HCT116 (cell line): ENCODE measurements around the gene FLNB. TPM values are rescaled to one million over a fixed set of nuclear protein-coding genes. Genes with fewer than 3 reads are reported as not detected.

Experiments
- ATAC-seq: fragments of 200-7000 bp; cut with Tn5 transposase; 2 replicates; pipeline ENCODE4 v1.9.1; 2020; ENCODE audit warnings: mild to moderate bottlenecking, moderate library complexity
- BruUV-seq: library from RNA; stranded (reverse); fragments of 400-500 nt; replicated peaks from 2 replicates; lab custom pipeline; 2021; lab: Mats Ljungman, UMichigan
- CTCF ChIA-PET: fragments of 300-600 bp; sonication (Branson Sonifier 250); formaldehyde crosslinking; loops from one replicate; lab custom pipeline; 2021; ENCODE audit warnings: antibody characterized with exemption; lab: Charles Lee
- POLR2A ChIA-PET: fragments of 300-600, 350-600 bp; sonication (Branson Sonifier 250); formaldehyde crosslinking; loops from one replicate; lab custom pipeline; 2021; ENCODE audit warnings: antibody characterized with exemption; lab: Charles Lee
- RAD21 ChIA-PET, 2 experiments: fragments of 300-600 bp; sonication (Branson Sonifier 250); formaldehyde crosslinking; loops; one replicate each; lab custom pipeline; 2023; ENCODE audit warnings: low total read pairs in 2 of 2; ENCODE audit not compliant: uncharacterized antibody in 2 of 2, unreplicated experiment in 2 of 2, low non-redundant PET in 1 of 2; lab: Charles Lee
- DNase-seq: peaks from one replicate; pipeline ENCODE4 v3.0.0-alpha.2; 2010; ENCODE audit warnings: low read depth, low spot score
- H2AFZ ChIP-seq: fragments of 200-600 bp; shearing (Covaris generic), sonication (generic); 2 replicates; pipeline ENCODE4 v1.6.1; 2017; ENCODE audit warnings: low read depth, mixed run types, mixed read lengths, antibody characterized with exemption, low read length; ENCODE audit not compliant: poor library complexity, severe bottlenecking
- H3K27ac ChIP-seq: 2 replicates; pipeline ENCODE4 v1.5.1; 2012; ENCODE audit warnings: low read depth, low read length
- H3K27me3 ChIP-seq: fragments of 200-600 bp; sonication (generic); 2 replicates; pipeline ENCODE4 v1.6.1; 2016; ENCODE audit warnings: mixed run types, low read length, mixed read lengths; ENCODE audit not compliant: insufficient read depth
- H3K36me3 ChIP-seq, 2 experiments: fragments of 200-500 bp in 1 of 2; fragments of 200-600 bp in 1 of 2; sonication (Bioruptor generic) in 1 of 2; sonication (generic) in 1 of 2; 2 replicates each; pipeline versions ENCODE4 v1.5.1 to v1.6.1; 2014 to 2016; ENCODE audit warnings: low read length in 2 of 2, inconsistent platforms in 1 of 2, mixed read lengths in 1 of 2, mixed run types in 1 of 2; ENCODE audit not compliant: insufficient read depth in 2 of 2, control insufficient read depth in 1 of 2
- H3K4me1 ChIP-seq, 2 experiments: fragments of 200-600 bp in 1 of 2; sonication (generic) in 1 of 2; 2 replicates each; pipeline versions ENCODE4 v1.5.1 to v1.6.1; 2012 to 2017; ENCODE audit warnings: low read length in 2 of 2, inconsistent platforms in 1 of 2, mild to moderate bottlenecking in 1 of 2, mixed read lengths in 1 of 2, mixed run types in 1 of 2, moderate library complexity in 1 of 2; ENCODE audit not compliant: insufficient read depth in 2 of 2, control insufficient read depth in 1 of 2
- H3K4me2 ChIP-seq: fragments of 200-600 bp; sonication (generic); 2 replicates; pipeline ENCODE4 v1.6.1; 2017; ENCODE audit warnings: mixed run types, low read length, mixed read lengths
- H3K4me3 ChIP-seq, 2 experiments: fragments of 200-600 bp in 1 of 2; sonication (generic) in 1 of 2; replicated peaks in 1 of 2; 2 replicates each; pipeline ENCODE4 v1.5.1; 2011 to 2016; ENCODE audit warnings: low read length in 2 of 2, control low read depth in 1 of 2, low read depth in 1 of 2, mild to moderate bottlenecking in 1 of 2, mixed read lengths in 1 of 2, mixed run types in 1 of 2
- H3K79me2 ChIP-seq: fragments of 200-600 bp; sonication (generic); 2 replicates; pipeline ENCODE4 v1.6.1; 2017; ENCODE audit warnings: mild to moderate bottlenecking, mixed run types, low read length, moderate library complexity, mixed read lengths; ENCODE audit not compliant: insufficient read depth
- H3K9ac ChIP-seq: fragments of 200-600 bp; sonication (generic); 2 replicates; pipeline ENCODE4 v1.6.1; 2016; ENCODE audit warnings: low read length, mixed read lengths
- H3K9me2 ChIP-seq: fragments of 200-600 bp; sonication (generic), shearing (Covaris generic); 2 replicates; pipeline ENCODE4 v1.6.1; 2017; ENCODE audit warnings: mixed run types, mild to moderate bottlenecking, moderate library complexity; ENCODE audit not compliant: insufficient read depth
- H3K9me3 ChIP-seq, 2 experiments: fragments of 200-500 bp in 1 of 2; fragments of 200-600 bp in 1 of 2; sonication (Bioruptor generic) in 1 of 2; sonication (generic) in 1 of 2; 2 replicates each; pipeline ENCODE4 v1.6.1; 2014 to 2017; ENCODE audit warnings: low read length in 2 of 2, mixed read lengths in 2 of 2, inconsistent platforms in 1 of 2, low read depth in 1 of 2, mild to moderate bottlenecking in 1 of 2, mixed run types in 1 of 2, moderate library complexity in 1 of 2; ENCODE audit not compliant: control insufficient read depth in 1 of 2, insufficient read depth in 1 of 2
- H4K20me1 ChIP-seq: fragments of 200-600 bp; sonication (generic), shearing (Covaris generic); 2 replicates; pipeline ENCODE4 v1.6.1; 2017; ENCODE audit warnings: mixed run types, mild to moderate bottlenecking, moderate library complexity; ENCODE audit not compliant: insufficient read depth
- ATF3 ChIP-seq: IDR thresholded peaks from 2 replicates; pipeline ENCODE4 v1.6.1; 2012
- CBX3 ChIP-seq: IDR thresholded peaks from 2 replicates; pipeline ENCODE4 v1.6.1; 2012; ENCODE audit warnings: low read depth
- CEBPB ChIP-seq: IDR thresholded peaks from 2 replicates; pipeline ENCODE4 v1.6.1; 2012; ENCODE audit warnings: low read depth
- EZH2phosphoT487 ChIP-seq: fragments of 200-600 bp; IDR thresholded peaks from 2 replicates; pipeline ENCODE4 v1.6.1; 2018; ENCODE audit warnings: antibody characterized with exemption, borderline replicate concordance
- FOSL1 ChIP-seq: IDR thresholded peaks from 2 replicates; pipeline ENCODE4 v1.6.1; 2012; ENCODE audit warnings: low read depth
- JUND ChIP-seq: IDR thresholded peaks from 2 replicates; pipeline ENCODE4 v1.6.1; 2012
- POLR2A ChIP-seq: IDR thresholded peaks from 2 replicates; pipeline ENCODE4 v1.7.0; 2011; ENCODE audit warnings: borderline replicate concordance; ENCODE audit not compliant: insufficient read depth, insufficient read length; ENCODE audit errors: extremely low read depth
- POLR2AphosphoS5 ChIP-seq: IDR thresholded peaks from 2 replicates; pipeline ENCODE4 v1.6.1; 2011; ENCODE audit warnings: mild to moderate bottlenecking, low read depth, low read length, moderate library complexity
- RAD21 ChIP-seq: IDR thresholded peaks from 2 replicates; pipeline ENCODE4 v1.6.1; 2012; ENCODE audit warnings: low read depth, mild to moderate bottlenecking
- REST ChIP-seq: IDR thresholded peaks from 2 replicates; pipeline ENCODE4 v1.6.1; 2012; ENCODE audit warnings: low read depth
- SIN3A ChIP-seq: IDR thresholded peaks from 2 replicates; pipeline ENCODE4 v1.6.1; 2012; ENCODE audit warnings: low read depth
- SRF ChIP-seq: IDR thresholded peaks from 2 replicates; pipeline ENCODE4 v1.6.1; 2012; ENCODE audit warnings: low read depth
- TCF7L2 ChIP-seq: IDR thresholded peaks from 2 replicates; pipeline ENCODE4 v1.7.0; 2011; ENCODE audit warnings: borderline replicate concordance, inconsistent platforms; ENCODE audit not compliant: insufficient read depth, insufficient read length; ENCODE audit errors: extremely low read depth
- YY1 ChIP-seq: IDR thresholded peaks from 2 replicates; pipeline ENCODE4 v1.6.1; 2011; ENCODE audit warnings: low read length, low read depth, moderate library complexity, mild to moderate bottlenecking; ENCODE audit not compliant: insufficient replicate concordance; ENCODE audit errors: extremely low read depth
- ZBTB33 ChIP-seq: IDR thresholded peaks from 2 replicates; pipeline ENCODE4 v1.6.1; 2011; ENCODE audit warnings: mild to moderate bottlenecking, low read length, moderate library complexity; ENCODE audit not compliant: insufficient replicate concordance; ENCODE audit errors: extremely low read depth
- ZNF274 ChIP-seq: fragments of 200-500 bp; sonication (Bioruptor generic); IDR thresholded peaks from 2 replicates; pipeline ENCODE4 v1.6.1; 2014; ENCODE audit warnings: mild to moderate bottlenecking, low read depth, low read length, inconsistent platforms
- intact Hi-C: fragments of 100-400 bp; cut with micrococcal nuclease; formaldehyde crosslinking; loops from 2 replicates; pipeline ENCODE4 v1.10.0; 2022
- total RNA-seq: library from RNA; stranded (reverse); gene quantifications from one replicate; pipeline ENCODE4 v1.2.1, GENCODE V29; 2021; ENCODE audit not compliant: unreplicated experiment

Gene FLNB
- total RNA-seq, 1 experiment from 2014 or later: 116 TPM

- H3K27me3 ChIP-seq: no peaks in the 10 kb centered on the region
- no peaks in the 10 kb centered on the region for H3K9me3 ChIP-seq
- H3K9ac ChIP-seq: no peak overlapping the region
- TF ChIP-seq CBX3: no peak
- TF ChIP-seq REST: no peak
- no peak for TF ChIP-seq YY1
- TF ChIP-seq POLR2A: no peak
- TF ChIP-seq POLR2AphosphoS5: no peak
- no peak for TF ChIP-seq EZH2phosphoT487
- no peak for TF ChIP-seq FOSL1
- TF ChIP-seq ZBTB33: no peak
- no peak for TF ChIP-seq ATF3
- TF ChIP-seq TCF7L2: no peak
- no peak for TF ChIP-seq ZNF274
- TF ChIP-seq RAD21: no peak
- no peak for TF ChIP-seq CEBPB
- no peak for TF ChIP-seq JUND
- no peak for TF ChIP-seq SRF
- no peak for TF ChIP-seq SIN3A
- TF ChIP-seq, all 23 proteins: peak for 0
- no peaks in the 10 kb centered on the region for H3K36me3 ChIP-seq
- H3K79me2 ChIP-seq: no peaks in the 10 kb centered on the region
- no peak overlapping the region for H3K4me3 ChIP-seq
- H3K27ac ChIP-seq: no peak overlapping the region
- RAD21 ChIA-PET: no interaction called here
- CTCF ChIA-PET: interaction anchor here (1.0 to 6.2 kb wide), 3 partner anchors 28 to 122 kb away, joined by 3 to 116 read pairs (median 12); partner anchors contain the start of genes HTD2 and RPP14
- POLR2A ChIA-PET: interaction anchor here (1.1 kb wide), 1 partner anchor 121 kb away, joined by 3 read pairs; the partner anchor contains the start of genes HTD2 and RPP14
- ATAC-seq (no peak), DNase-seq (no peak)
- H2AFZ ChIP-seq: no peak overlapping the region
- H3K4me2 ChIP-seq: no peak overlapping the region
- H4K20me1 ChIP-seq: no peaks in the 10 kb centered on the region
- no peaks in the 10 kb centered on the region for H3K9me2 ChIP-seq
- intact Hi-C loops: no loop called here
- H3K4me1 ChIP-seq: peaks cover 10 to 27% of the 10 kb centered on the region in 2 experiments; a peak in 3 of 4 replicates
- no TSS peak for BruUV-seq
Measured at GRCh38 chr3:58184982-58185360, 176.7 kb downstream of the FLNB start.
